SK-N-MC (cell line): ENCODE measurements around the gene COL15A1.

Source experiments
- EZH2 ChIP-seq: fragments of 200-600 bp; sonication (generic); IDR thresholded peaks from one replicate; pipeline ENCODE4 v1.6.1; 2017; ENCODE audit warnings: antibody characterized with exemption
- FOXP2 ChIP-seq: optimal IDR thresholded peaks from 2 replicates; pipeline ENCODE3; 2011; ENCODE audit warnings: mild to moderate bottlenecking, moderate library complexity; ENCODE audit not compliant: insufficient read depth; ENCODE audit errors: extremely low read length, control extremely low read depth
- POLR2AphosphoS5 ChIP-seq: IDR thresholded peaks from 2 replicates; pipeline ENCODE4 v1.6.1; 2012; ENCODE audit warnings: mild to moderate bottlenecking, low read depth, low read length, borderline replicate concordance

DNA sequence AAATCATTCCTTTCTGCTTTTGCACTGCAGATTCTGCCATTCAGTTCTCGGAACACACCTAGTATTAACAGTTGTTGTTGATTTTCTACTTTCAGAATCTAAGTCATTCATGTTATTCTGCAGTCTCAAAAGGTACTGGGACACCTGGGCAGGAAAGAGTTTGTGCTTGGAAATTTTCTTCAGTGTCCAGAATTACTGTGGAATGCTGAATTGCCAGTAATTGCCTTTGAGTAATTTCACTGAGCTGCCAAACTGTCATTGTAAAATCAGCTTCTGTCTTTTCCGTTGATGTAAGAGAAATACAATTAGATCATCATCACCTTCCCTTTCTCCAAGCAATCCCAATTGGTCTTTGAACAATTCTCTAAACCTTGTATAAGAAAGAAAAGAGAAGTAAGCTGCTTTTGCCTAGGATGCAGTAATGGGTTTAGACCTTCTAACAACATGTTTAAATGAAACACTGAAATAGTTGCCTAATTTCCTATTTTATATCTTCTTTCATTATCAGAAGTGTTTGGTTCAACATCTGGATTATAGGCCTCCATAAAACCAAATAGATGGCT, 85.5 kb downstream of the COL15A1 start:
- TF ChIP-seq POLR2AphosphoS5 (no peak), EZH2 (no peak), FOXP2 (no peak)
